Panc1 (cell line): ENCODE data around the gene IFTAP.

Source experiments
- CTCF ChIP-seq: fragments of 450-650 bp; IDR thresholded peaks from 2 replicates; pipeline ENCODE4 v1.5.1; 2017; ENCODE audit warnings: mild to moderate bottlenecking
- POLR2AphosphoS5 ChIP-seq: IDR thresholded peaks from 2 replicates; pipeline ENCODE4 v1.6.1; 2012; ENCODE audit warnings: mild to moderate bottlenecking, low read depth, low read length, moderate library complexity
- SIN3A ChIP-seq: IDR thresholded peaks from 2 replicates; pipeline ENCODE4 v1.6.1; 2012; ENCODE audit warnings: low read depth, mild to moderate bottlenecking, low read length, moderate library complexity, borderline replicate concordance; ENCODE audit not compliant: insufficient read depth
- TF ChIP-seq, protein P1 (sequence below), 2 experiments: IDR thresholded peaks; 2 replicates each; pipeline ENCODE4 v1.6.1; 2011 to 2012; ENCODE audit warnings: low read depth in 2 of 2, control low read depth in 1 of 2, low read length in 1 of 2, mild to moderate bottlenecking in 1 of 2, moderate library complexity in 1 of 2; ENCODE audit not compliant: insufficient read depth in 1 of 2

- TF ChIP-seq CTCF, result no peak
- TF ChIP-seq, protein P1, sequence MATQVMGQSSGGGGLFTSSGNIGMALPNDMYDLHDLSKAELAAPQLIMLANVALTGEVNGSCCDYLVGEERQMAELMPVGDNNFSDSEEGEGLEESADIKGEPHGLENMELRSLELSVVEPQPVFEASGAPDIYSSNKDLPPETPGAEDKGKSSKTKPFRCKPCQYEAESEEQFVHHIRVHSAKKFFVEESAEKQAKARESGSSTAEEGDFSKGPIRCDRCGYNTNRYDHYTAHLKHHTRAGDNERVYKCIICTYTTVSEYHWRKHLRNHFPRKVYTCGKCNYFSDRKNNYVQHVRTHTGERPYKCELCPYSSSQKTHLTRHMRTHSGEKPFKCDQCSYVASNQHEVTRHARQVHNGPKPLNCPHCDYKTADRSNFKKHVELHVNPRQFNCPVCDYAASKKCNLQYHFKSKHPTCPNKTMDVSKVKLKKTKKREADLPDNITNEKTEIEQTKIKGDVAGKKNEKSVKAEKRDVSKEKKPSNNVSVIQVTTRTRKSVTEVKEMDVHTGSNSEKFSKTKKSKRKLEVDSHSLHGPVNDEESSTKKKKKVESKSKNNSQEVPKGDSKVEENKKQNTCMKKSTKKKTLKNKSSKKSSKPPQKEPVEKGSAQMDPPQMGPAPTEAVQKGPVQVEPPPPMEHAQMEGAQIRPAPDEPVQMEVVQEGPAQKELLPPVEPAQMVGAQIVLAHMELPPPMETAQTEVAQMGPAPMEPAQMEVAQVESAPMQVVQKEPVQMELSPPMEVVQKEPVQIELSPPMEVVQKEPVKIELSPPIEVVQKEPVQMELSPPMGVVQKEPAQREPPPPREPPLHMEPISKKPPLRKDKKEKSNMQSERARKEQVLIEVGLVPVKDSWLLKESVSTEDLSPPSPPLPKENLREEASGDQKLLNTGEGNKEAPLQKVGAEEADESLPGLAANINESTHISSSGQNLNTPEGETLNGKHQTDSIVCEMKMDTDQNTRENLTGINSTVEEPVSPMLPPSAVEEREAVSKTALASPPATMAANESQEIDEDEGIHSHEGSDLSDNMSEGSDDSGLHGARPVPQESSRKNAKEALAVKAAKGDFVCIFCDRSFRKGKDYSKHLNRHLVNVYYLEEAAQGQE (IDR thresholded peaks at IDR 0.05; ENCODE audit: insufficient read depth in 1 of 2, low read depth in 2 of 2, low read length in 1 of 2), result no peak
- no peak for TF ChIP-seq POLR2AphosphoS5
- TF ChIP-seq SIN3A, result no peak
Measured at GRCh38 chr11:36683818-36684217, 89.5 kb downstream of the IFTAP start.
